BJ (cell line): ENCODE results near the gene TOMM6. TPM values are rescaled to one million over a fixed set of nuclear protein-coding genes. Genes with fewer than 3 reads are reported as not detected.

Experiments
- CTCF ChIA-PET: fragments of 350-600 bp; formaldehyde crosslinking; extraction: SDS; loops from one replicate; lab custom pipeline; 2021; ENCODE audit warnings: antibody characterized with exemption, inconsistent platforms; lab: Yijun Ruan, JAX
- POLR2A ChIA-PET: fragments of 300-600 bp; sonication (Branson Sonifier 250); formaldehyde crosslinking; extraction: SDS; loops from one replicate; lab custom pipeline; 2021; ENCODE audit warnings: antibody characterized with exemption; lab: Charles Lee
- DNase-seq: peaks from one replicate; pipeline ENCODE4 v3.0.0-alpha.2; 2011; ENCODE audit warnings: low read depth
- H3K27me3 ChIP-seq: 2 replicates; pipeline ENCODE4 v1.6.0; 2011; ENCODE audit warnings: low read length; ENCODE audit not compliant: control insufficient read depth, insufficient read depth
- H3K36me3 ChIP-seq: 2 replicates; pipeline ENCODE4 v1.5.1; 2011; ENCODE audit warnings: low read length; ENCODE audit not compliant: control insufficient read depth, insufficient read depth
- H3K4me3 ChIP-seq: 2 replicates; pipeline ENCODE4 v1.5.1; 2011; ENCODE audit warnings: low read depth, mild to moderate bottlenecking, control low read depth, low read length
- polyA plus RNA-seq: library from polyadenylated mRNA; depleted of rRNA; stranded (reverse); fragments of >200 nt; gene quantifications from 2 replicates; pipeline ENCODE4 v1.2.3, GENCODE V29; 2011
- TF ChIP-seq, protein P1 (sequence below): IDR thresholded peaks from 2 replicates; pipeline ENCODE4 v1.5.1; 2011; ENCODE audit warnings: low read depth, mild to moderate bottlenecking, control low read depth, inconsistent platforms, low read length, moderate library complexity; ENCODE audit not compliant: insufficient read depth

The TOMM6 gene
- polyA plus RNA-seq, 1 experiment: 157 TPM

DNA sequence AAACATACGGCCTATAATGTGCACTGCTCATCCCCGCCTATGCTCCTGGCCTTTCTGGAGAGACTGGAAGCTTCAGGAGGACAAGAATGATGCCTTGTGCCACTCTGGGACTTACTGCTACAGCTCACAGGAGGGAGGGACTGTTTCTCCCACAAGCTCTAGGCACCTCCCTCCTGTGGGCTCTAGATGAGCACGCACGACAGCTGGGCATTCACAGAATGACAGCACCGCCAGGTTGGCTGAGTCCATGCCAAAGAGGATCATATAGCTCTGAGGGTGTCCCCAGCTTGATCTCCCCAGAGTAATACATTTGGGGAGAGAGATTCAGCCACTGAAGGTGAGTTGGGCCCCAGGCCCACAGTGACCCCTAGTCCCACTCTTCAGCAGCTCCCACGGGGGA is 30.2 kb upstream of the TOMM6 start:
- TF ChIP-seq, protein P1, sequence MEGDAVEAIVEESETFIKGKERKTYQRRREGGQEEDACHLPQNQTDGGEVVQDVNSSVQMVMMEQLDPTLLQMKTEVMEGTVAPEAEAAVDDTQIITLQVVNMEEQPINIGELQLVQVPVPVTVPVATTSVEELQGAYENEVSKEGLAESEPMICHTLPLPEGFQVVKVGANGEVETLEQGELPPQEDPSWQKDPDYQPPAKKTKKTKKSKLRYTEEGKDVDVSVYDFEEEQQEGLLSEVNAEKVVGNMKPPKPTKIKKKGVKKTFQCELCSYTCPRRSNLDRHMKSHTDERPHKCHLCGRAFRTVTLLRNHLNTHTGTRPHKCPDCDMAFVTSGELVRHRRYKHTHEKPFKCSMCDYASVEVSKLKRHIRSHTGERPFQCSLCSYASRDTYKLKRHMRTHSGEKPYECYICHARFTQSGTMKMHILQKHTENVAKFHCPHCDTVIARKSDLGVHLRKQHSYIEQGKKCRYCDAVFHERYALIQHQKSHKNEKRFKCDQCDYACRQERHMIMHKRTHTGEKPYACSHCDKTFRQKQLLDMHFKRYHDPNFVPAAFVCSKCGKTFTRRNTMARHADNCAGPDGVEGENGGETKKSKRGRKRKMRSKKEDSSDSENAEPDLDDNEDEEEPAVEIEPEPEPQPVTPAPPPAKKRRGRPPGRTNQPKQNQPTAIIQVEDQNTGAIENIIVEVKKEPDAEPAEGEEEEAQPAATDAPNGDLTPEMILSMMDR: no peak
- Histone ChIP-seq H3K27me3 (peaks cover 11% of the 10 kb centered on the region), H3K4me3 (no peak overlapping the region), H3K36me3 (no peaks in the 10 kb centered on the region)
- ChIA-PET POLR2A (no interaction called here), CTCF (no interaction called here)
- DNase-seq: no peak

- ChIA-PET CTCF (no interaction called here), POLR2A (no interaction called here)
- no peak overlapping the region for H3K4me3 ChIP-seq
- H3K36me3 ChIP-seq: no peaks in the 10 kb centered on the region
- no peak for DNase-seq
- peaks cover 11% of the 10 kb centered on the region for H3K27me3 ChIP-seq
- TF ChIP-seq, protein P1: no peak
Observed at GRCh38 chr6:41757931-41758640, 29.4 kb upstream of the TOMM6 start.

GRCh38 chr6:41758641-41759035 is 28.9 kb upstream of the TOMM6 start:
- Histone ChIP-seq H3K36me3 (no peaks in the 10 kb centered on the region), H3K27me3 (peaks cover 11% of the 10 kb centered on the region), H3K4me3 (no peak overlapping the region)
- POLR2A ChIA-PET: no interaction called here
- TF ChIP-seq, protein P1: no peak
- CTCF ChIA-PET: interaction anchor here (1.2 kb wide), 1 partner anchor 24 kb away, joined by 3 read pairs; no protein-coding TSS in a partner anchor
- no peak for DNase-seq

DNA sequence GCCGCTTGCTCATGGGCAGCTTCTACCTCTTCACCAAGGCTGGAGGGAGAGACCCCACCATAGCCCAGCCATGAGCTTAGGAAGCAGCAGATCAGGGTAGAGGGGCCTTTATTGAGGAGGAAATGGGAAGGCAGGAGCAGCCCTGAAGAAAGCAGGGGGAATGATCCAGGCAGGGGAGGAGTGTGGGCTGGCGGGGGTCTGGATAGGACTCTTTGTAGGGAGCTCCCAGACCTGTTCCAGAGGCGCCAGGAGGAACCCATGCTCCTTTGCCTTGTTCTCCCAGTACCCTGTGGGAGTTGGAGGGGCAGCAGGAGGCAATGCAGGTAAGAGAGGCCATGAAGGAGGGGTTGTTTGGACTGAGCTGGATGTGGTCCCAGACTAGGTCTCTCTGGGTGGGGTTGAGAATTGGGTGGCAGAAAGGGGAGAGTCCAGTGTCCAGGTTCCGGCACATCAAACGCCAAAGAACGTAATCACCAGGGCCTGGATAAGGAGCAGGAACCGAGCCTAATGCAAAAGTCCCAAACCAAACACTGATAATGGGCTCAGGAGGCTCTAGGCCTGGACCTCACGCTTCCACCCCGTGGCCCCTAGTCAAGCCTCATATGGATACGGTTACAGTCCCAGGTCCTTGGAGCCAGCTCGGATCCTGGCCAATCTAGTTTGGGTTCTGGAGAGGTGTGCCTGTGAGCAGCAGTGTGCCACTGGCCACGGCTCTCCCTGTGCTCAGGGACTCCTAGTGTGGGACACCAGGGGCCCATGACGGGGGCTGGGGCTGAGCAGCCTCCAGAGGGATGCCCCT is 28.2 kb upstream of the TOMM6 start:
- no peak overlapping the region for H3K4me3 ChIP-seq
- ChIA-PET POLR2A (no interaction called here), CTCF (interaction anchor here (1.2 to 1.9 kb wide), 2 partner anchors 17 to 25 kb away, joined by 3 to 5 read pairs; no protein-coding TSS in a partner anchor)
- peaks cover 8% of the 10 kb centered on the region for H3K27me3 ChIP-seq
- no peak for DNase-seq
- TF ChIP-seq, protein P1: no peak
- H3K36me3 ChIP-seq: no peaks in the 10 kb centered on the region

GRCh38 chr6:41759905-41760579 is 27.5 kb upstream of the TOMM6 start:
- CTCF ChIA-PET: interaction anchor here (1.9 kb wide), 1 partner anchor 16 kb away, joined by 5 read pairs; no protein-coding TSS in a partner anchor
- Histone ChIP-seq H3K27me3 (peaks cover 8% of the 10 kb centered on the region), H3K36me3 (no peaks in the 10 kb centered on the region), H3K4me3 (no peak overlapping the region)
- POLR2A ChIA-PET: no interaction called here
- no peak for DNase-seq
- TF ChIP-seq, protein P1: no peak
